Uterus (tissue), 2 donors: Measurements from ENCODE around the gene RHOBTB1.

Experiments
- CTCF ChIP-seq, 4 experiments: fragments of 200-600 bp in 2 of 4; fragments of 450-650 bp in 2 of 4; sonication (generic) in 2 of 4; IDR thresholded peaks; one replicate each; pipeline ENCODE4 v1.5.1; 2016 to 2019; ENCODE audit warnings: antibody characterized with exemption in 4 of 4, mild to moderate bottlenecking in 2 of 4, moderate library complexity in 1 of 4
- POLR2A ChIP-seq, 2 donors: fragments of 450-650 bp; IDR thresholded peaks; one replicate each; pipeline ENCODE4 v1.6.1; 2016; ENCODE audit warnings: antibody characterized with exemption in 2 of 2, mild to moderate bottlenecking in 1 of 2, moderate library complexity in 1 of 2

GRCh38 chr10:60868946-60869345 is 75.0 kb downstream of the RHOBTB1 start:
- TF ChIP-seq CTCF (IDR thresholded peaks at IDR 0.05): no peak
- no peak for TF ChIP-seq POLR2A (IDR thresholded peaks at IDR 0.05)
